ENCODE data around the gene TXNRD2.
"Not testable (repeated sequence)": the region's sequence is repeated elsewhere in the genome, so short reads cannot be mapped to it uniquely, and the experiment has no call there.

The TXNRD2 gene

DNA sequence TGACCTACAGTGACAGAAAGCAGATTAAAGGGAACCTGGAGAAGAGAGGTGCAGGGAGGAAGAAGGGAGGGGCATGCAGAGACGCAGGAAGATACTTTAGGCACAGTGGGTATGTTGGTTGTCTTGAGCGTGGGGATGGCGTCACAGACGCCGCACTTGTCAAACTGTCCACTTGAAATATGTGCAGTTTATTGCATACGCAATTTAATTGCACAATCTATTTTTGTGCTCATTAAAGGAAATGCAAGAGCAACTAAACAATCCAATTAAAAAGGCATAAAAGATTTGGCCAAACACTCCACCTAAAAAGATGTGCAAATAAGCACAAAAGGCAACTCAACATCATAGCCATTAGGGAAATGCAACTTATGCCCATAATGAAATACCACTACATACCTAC lies 103.7 kb downstream of the TXNRD2 start:
- no peak for DNase-seq (ENCODE audit: extremely low read depth, insufficient read length)
- Histone ChIP-seq H3K4me3 (replicated peaks; ENCODE audit: low read depth, low read length) (no peak overlapping the region), H3K27me3 (replicated peaks; ENCODE audit: control insufficient read depth, insufficient read depth, low read length) (no peaks in the 10 kb centered on the region), H3K36me3 (ENCODE audit: control insufficient read depth, insufficient read depth, low read length) (no peaks in the 10 kb centered on the region)
- TF ChIP-seq, protein P1, sequence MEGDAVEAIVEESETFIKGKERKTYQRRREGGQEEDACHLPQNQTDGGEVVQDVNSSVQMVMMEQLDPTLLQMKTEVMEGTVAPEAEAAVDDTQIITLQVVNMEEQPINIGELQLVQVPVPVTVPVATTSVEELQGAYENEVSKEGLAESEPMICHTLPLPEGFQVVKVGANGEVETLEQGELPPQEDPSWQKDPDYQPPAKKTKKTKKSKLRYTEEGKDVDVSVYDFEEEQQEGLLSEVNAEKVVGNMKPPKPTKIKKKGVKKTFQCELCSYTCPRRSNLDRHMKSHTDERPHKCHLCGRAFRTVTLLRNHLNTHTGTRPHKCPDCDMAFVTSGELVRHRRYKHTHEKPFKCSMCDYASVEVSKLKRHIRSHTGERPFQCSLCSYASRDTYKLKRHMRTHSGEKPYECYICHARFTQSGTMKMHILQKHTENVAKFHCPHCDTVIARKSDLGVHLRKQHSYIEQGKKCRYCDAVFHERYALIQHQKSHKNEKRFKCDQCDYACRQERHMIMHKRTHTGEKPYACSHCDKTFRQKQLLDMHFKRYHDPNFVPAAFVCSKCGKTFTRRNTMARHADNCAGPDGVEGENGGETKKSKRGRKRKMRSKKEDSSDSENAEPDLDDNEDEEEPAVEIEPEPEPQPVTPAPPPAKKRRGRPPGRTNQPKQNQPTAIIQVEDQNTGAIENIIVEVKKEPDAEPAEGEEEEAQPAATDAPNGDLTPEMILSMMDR (IDR thresholded peaks at IDR 0.05; ENCODE audit: insufficient read depth, low read length, poor library complexity, severe bottlenecking), result no peak

DNA sequence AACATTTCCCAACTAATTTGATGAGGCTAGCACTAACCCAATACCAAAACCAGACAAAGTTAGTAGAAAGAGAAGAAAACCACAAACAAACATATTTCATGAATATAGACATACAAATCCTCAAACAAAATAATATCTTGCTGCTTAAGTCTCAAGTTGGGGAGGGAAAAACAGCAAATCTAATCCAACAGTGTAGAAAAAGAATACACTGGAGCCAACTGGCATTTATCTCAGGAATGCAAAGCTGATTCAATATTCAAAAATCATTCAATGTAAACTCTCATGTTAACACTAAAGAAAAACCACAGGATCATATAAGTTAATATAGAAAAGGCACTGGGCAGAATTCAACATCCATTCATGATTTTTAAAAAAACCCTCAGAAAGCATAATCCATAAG lies 105.1 kb downstream of the TXNRD2 start:
- TF ChIP-seq, protein P1 (IDR thresholded peaks at IDR 0.05; ENCODE audit: insufficient read depth, low read length, poor library complexity, severe bottlenecking), result no peak
- H3K27me3 ChIP-seq (replicated peaks; ENCODE audit: control insufficient read depth, insufficient read depth, low read length), result no peaks in the 10 kb centered on the region
- no peak overlapping the region for H3K4me3 ChIP-seq (replicated peaks; ENCODE audit: low read depth, low read length)
- H3K36me3 ChIP-seq (ENCODE audit: control insufficient read depth, insufficient read depth, low read length), result no peaks in the 10 kb centered on the region
- DNase-seq (ENCODE audit: extremely low read depth, insufficient read length), result no peak

DNA sequence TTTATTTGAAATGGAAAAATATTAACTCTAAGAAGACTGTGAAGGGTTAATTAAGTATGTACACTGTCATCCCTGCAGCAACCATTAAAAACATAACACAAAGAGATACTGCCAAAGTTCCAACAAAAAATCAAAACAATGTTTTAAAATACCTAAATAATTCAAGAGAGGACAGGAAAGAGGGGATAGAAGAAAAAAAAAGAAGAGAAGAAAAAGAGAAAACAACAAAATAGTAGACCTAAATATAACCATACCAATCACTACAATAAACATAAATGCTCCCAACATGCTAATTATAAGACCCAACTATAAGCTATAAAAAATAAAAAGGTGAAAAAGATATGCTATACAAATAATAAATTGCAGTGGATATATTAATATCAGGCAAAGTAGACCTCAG lies 107.0 kb downstream of the TXNRD2 start:
- TF ChIP-seq, protein P1 (IDR thresholded peaks at IDR 0.05; ENCODE audit: insufficient read depth, low read length, poor library complexity, severe bottlenecking), result no peak
- H3K27me3 ChIP-seq (replicated peaks; ENCODE audit: control insufficient read depth, insufficient read depth, low read length), result no peaks in the 10 kb centered on the region
- DNase-seq (ENCODE audit: extremely low read depth, insufficient read length), result no peak
- H3K4me3 ChIP-seq (replicated peaks; ENCODE audit: low read depth, low read length), result no peak overlapping the region
- no peaks in the 10 kb centered on the region for H3K36me3 ChIP-seq (ENCODE audit: control insufficient read depth, insufficient read depth, low read length)

DNA sequence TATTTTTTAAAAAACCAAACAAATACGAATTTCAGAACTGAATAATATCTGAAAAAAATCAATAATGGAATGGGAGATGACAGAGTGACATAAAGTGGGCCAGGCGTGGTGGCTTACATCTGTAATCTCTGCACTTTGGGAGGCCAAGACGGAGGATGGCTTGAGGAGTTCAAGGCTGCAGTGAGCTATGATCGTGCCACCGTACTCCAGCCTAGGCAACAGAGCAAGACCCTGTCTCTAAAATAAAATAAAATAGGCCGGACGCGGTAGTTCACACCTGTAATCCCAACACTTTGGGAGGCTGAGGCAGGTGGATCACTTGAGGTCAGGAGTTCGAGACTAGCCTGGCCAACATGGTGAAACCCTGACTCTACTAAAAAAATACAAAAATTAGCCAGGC lies 108.3 kb downstream of the TXNRD2 start:
- H3K36me3 ChIP-seq (ENCODE audit: control insufficient read depth, insufficient read depth, low read length); DNase-seq (ENCODE audit: extremely low read depth, insufficient read length); H3K27me3 ChIP-seq (replicated peaks; ENCODE audit: control insufficient read depth, insufficient read depth, low read length); H3K4me3 ChIP-seq (replicated peaks; ENCODE audit: low read depth, low read length): not testable (repeated sequence)

DNA sequence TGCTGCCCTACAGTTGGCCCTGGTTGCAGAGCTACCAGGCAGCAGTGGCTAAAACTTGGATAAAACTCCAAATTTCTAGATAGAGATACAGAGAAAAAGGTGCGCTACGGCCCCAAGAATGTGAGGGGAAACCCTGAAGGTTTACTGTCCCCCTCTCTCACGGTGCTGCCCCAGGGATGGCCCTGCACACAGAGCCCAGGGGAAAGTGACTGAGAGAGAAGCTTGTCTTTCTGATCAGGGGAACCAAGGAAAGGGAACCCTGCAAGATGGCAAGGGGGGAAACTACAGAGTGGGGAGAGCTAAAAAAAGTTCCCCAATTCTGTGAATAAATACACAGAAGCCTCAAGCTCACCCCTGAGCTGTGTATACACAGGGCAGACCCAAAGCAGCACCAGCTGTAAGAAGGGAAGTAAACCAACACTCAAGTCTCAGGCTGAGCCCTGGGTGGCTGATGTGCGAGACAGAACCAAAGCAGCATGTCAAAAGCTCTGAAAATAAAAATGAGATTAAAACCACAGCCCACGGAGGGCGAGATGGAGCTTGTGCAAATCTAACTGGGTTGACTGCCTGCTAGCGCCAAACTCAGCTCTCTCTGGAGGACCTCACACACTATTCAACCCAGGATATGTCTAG lies 109.0 kb downstream of the TXNRD2 start:
- no peak overlapping the region for H3K4me3 ChIP-seq (replicated peaks; ENCODE audit: low read depth, low read length)
- H3K27me3 ChIP-seq (replicated peaks; ENCODE audit: control insufficient read depth, insufficient read depth, low read length), result no peaks in the 10 kb centered on the region
- H3K36me3 ChIP-seq (ENCODE audit: control insufficient read depth, insufficient read depth, low read length), result no peaks in the 10 kb centered on the region
- DNase-seq (ENCODE audit: extremely low read depth, insufficient read length), result no peak
- TF ChIP-seq, protein P1 (IDR thresholded peaks at IDR 0.05; ENCODE audit: insufficient read depth, low read length, poor library complexity, severe bottlenecking), result no peak

DNA sequence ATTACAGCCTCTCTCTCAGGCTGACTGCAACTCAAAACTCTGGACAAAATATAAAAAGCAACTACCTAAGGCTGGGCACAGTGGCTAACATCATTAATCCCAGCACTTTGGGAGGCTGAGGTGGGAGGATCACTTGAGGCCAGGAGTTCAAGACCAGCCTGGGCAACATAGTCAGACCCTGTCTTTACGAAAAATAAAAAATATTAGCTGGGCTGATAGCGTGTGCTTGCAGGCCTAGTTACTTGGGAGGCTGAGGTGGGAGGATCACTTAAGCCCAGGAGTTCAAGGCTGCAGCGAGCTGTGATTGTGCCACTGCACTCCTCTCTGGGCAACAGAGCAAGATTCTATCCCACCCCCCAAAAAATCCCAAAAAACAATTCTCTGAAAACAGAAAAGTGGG lies 109.6 kb downstream of the TXNRD2 start:
- not testable (repeated sequence) for H3K36me3 ChIP-seq (ENCODE audit: control insufficient read depth, insufficient read depth, low read length); DNase-seq (ENCODE audit: extremely low read depth, insufficient read length); H3K4me3 ChIP-seq (replicated peaks; ENCODE audit: low read depth, low read length); H3K27me3 ChIP-seq (replicated peaks; ENCODE audit: control insufficient read depth, insufficient read depth, low read length)

DNA sequence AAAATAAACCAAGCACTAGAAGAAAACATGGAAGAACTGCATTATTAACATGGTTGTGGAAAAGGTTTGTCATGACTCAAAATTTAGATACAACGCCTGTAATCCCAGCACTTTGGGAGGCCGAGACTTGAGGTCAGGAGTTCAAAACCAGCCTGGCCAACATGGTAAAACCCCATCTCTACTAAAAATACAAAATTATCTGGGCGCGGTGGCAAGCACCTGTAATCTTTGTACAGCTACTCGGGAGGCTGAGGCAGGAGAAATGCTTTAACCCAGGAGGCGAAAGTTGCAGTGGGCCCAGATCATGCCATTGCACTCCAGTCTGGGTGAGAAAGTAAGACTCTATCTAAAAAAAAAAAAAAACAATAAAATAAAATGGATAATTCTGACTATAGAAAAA lies 110.6 kb downstream of the TXNRD2 start:
- Histone ChIP-seq H3K4me3 (replicated peaks; ENCODE audit: low read depth, low read length) (no peak overlapping the region), H3K27me3 (replicated peaks; ENCODE audit: control insufficient read depth, insufficient read depth, low read length) (no peaks in the 10 kb centered on the region), H3K36me3 (ENCODE audit: control insufficient read depth, insufficient read depth, low read length) (no peaks in the 10 kb centered on the region; the same call in 1 of the 2 replicates)
- DNase-seq (ENCODE audit: extremely low read depth, insufficient read length), result no peak
- TF ChIP-seq, protein P1 (IDR thresholded peaks at IDR 0.05; ENCODE audit: insufficient read depth, low read length, poor library complexity, severe bottlenecking), result no peak

Measured in GM06990 (cell line).